ENCODE results near the gene PROZ. TPM values are rescaled to one million over a fixed set of nuclear protein-coding genes. Genes with fewer than 3 reads are reported as not detected.

PROZ gene
- total RNA-seq, 1 donor from 2014 or later, result not detected

GRCh38 chr13:113153810-113154748, 4.4 kb upstream of the PROZ start:
- Histone ChIP-seq H3K4me1 (ENCODE audit: insufficient read depth, low read length) (peaks cover 10% of the 10 kb centered on the region), H2AFZ (ENCODE audit: low read depth, low read length) (peak overlapping the region; percentile 90), H4K20me1 (ENCODE audit: insufficient read depth, low read length) (no peaks in the 10 kb centered on the region), H3K9me3 (ENCODE audit: insufficient read depth, low read depth, low read length) (no peaks in the 10 kb centered on the region), H3K4me2 (ENCODE audit: low read length) (peak overlapping the region; percentile 89), H3K9ac (ENCODE audit: low read length) (peak overlapping the region; percentile 77), H3K79me2 (ENCODE audit: insufficient read depth, low read length) (no peaks in the 10 kb centered on the region), H3K27ac (ENCODE audit: low read depth, low read length) (peak overlapping the region; percentile 63), H3K4me3 (ENCODE audit: insufficient read depth, low read depth, low read length) (peak overlapping the region; percentile 39), H3K36me3 (ENCODE audit: insufficient read depth, low read length) (no peaks in the 10 kb centered on the region), H3K27me3 (ENCODE audit: insufficient read depth, low read length) (no peaks in the 10 kb centered on the region)
- Mint-ChIP-seq H3K4me1 (ENCODE audit: low read depth, unreplicated experiment) (peaks cover 11% of the 10 kb centered on the region), H3K9me3 (ENCODE audit: unreplicated experiment) (peaks cover 8% of the 10 kb centered on the region), H3K27me3 (ENCODE audit: low read depth, unreplicated experiment) (peaks cover 19% of the 10 kb centered on the region), H3K27ac (ENCODE audit: unreplicated experiment) (peak overlapping the region; percentile 50), H3K36me3 (ENCODE audit: low read depth, unreplicated experiment) (peaks cover 4% of the 10 kb centered on the region), H3K4me3 (ENCODE audit: unreplicated experiment) (peak overlapping the region; percentile 71)
- TF ChIP-seq EZH2 (IDR thresholded peaks at IDR 0.05; ENCODE audit: insufficient read depth, low read length) (no peak), CTCF (IDR thresholded peaks at IDR 0.05; ENCODE audit: insufficient read depth, low read depth, low read length) (no peak)
- peak; percentile 39 for DNase-seq (ENCODE audit: low read depth)
- no peak for FAIRE-seq

- H3K9me3 ChIP-seq (ENCODE audit: insufficient read depth, low read depth, low read length), result no peaks in the 10 kb centered on the region
- Mint-ChIP-seq H3K4me3 (ENCODE audit: unreplicated experiment) (no peak overlapping the region), H3K4me1 (ENCODE audit: low read depth, unreplicated experiment) (peaks cover 11% of the 10 kb centered on the region), H3K36me3 (ENCODE audit: low read depth, unreplicated experiment) (peaks cover 4% of the 10 kb centered on the region), H3K27me3 (ENCODE audit: low read depth, unreplicated experiment) (peaks cover 22% of the 10 kb centered on the region), H3K9me3 (ENCODE audit: unreplicated experiment) (peaks cover 8% of the 10 kb centered on the region), H3K27ac (ENCODE audit: unreplicated experiment) (peak overlapping the region; percentile 53)
- no peaks in the 10 kb centered on the region for H3K79me2 ChIP-seq (ENCODE audit: insufficient read depth, low read length)
- no peak overlapping the region for H3K4me3 ChIP-seq (ENCODE audit: insufficient read depth, low read depth, low read length)
- no peak for DNase-seq (ENCODE audit: low read depth)
- no peak overlapping the region for H3K4me2 ChIP-seq (ENCODE audit: low read length)
- no peak for FAIRE-seq
- no peak overlapping the region for H3K27ac ChIP-seq (ENCODE audit: low read depth, low read length)
- no peak overlapping the region for H2AFZ ChIP-seq (ENCODE audit: low read depth, low read length)
- no peaks in the 10 kb centered on the region for H3K36me3 ChIP-seq (ENCODE audit: insufficient read depth, low read length)
- H3K4me1 ChIP-seq (ENCODE audit: insufficient read depth, low read length), result peaks cover 10% of the 10 kb centered on the region
- no peaks in the 10 kb centered on the region for H3K27me3 ChIP-seq (ENCODE audit: insufficient read depth, low read length)
- no peaks in the 10 kb centered on the region for H4K20me1 ChIP-seq (ENCODE audit: insufficient read depth, low read length)
- TF ChIP-seq EZH2 (IDR thresholded peaks at IDR 0.05; ENCODE audit: insufficient read depth, low read length) (no peak), CTCF (IDR thresholded peaks at IDR 0.05; ENCODE audit: insufficient read depth, low read depth, low read length) (no peak)
- no peak overlapping the region for H3K9ac ChIP-seq (ENCODE audit: low read length)
These were observed 3.2 kb upstream of the PROZ start for GRCh38 chr13:113155201-113155600.

Data from astrocyte (in vitro differentiated cells and primary cell).